GM06990 (cell line): ENCODE data around the gene CWC22.
A peak's percentile ranks its signal among the peaks of the same experiment; 100 is the strongest.
"Not testable (repeated sequence)": the region's sequence is repeated elsewhere in the genome, so short reads cannot be mapped to it uniquely, and the experiment has no call there.

Source experiments
- DNase-seq: peaks from one replicate; pipeline ENCODE4 v3.0.0-alpha.2; 2011; ENCODE audit not compliant: insufficient read length; ENCODE audit errors: extremely low read depth
- H3K27me3 ChIP-seq: replicated peaks from 2 replicates; pipeline ENCODE4 v1.6.0; 2011; ENCODE audit warnings: low read length; ENCODE audit not compliant: control insufficient read depth, insufficient read depth
- H3K36me3 ChIP-seq: 2 replicates; pipeline ENCODE4 v1.5.1; 2011; ENCODE audit warnings: low read length; ENCODE audit not compliant: control insufficient read depth, insufficient read depth
- H3K4me3 ChIP-seq: replicated peaks from 2 replicates; pipeline ENCODE4 v1.5.1; 2011; ENCODE audit warnings: low read depth, mild to moderate bottlenecking, control low read depth, low read length
- CTCF ChIP-seq: IDR thresholded peaks from 2 replicates; pipeline ENCODE4 v1.5.1; 2011; ENCODE audit warnings: low read length, control low read depth, mild to moderate bottlenecking, inconsistent platforms; ENCODE audit not compliant: insufficient read depth, poor library complexity, severe bottlenecking

Gene CWC22

GRCh38 chr2:180006781-180007579 lies at the start of gene CWC22:
Gene CWC22, minus strand, starts transcription at chr2:180007297. Its CDS starts 13,956 bp downstream, at chr2:179993341.
- no peaks in the 10 kb centered on the region for H3K27me3 ChIP-seq
- no peaks in the 10 kb centered on the region; the same call in 1 of the 2 replicates for H3K36me3 ChIP-seq
- TF ChIP-seq CTCF = no peak
- peak; percentile 79 for DNase-seq
- H3K4me3 ChIP-seq = peak within 1 kb of the TSS; percentile 98

- Histone ChIP-seq H3K4me3 (no peak overlapping the region), H3K27me3 (no peaks in the 10 kb centered on the region), H3K36me3 (no peaks in the 10 kb centered on the region)
- no peak for DNase-seq
- TF ChIP-seq CTCF = no peak
These were observed 49.4 kb upstream of the CWC22 start for GRCh38 chr2:180056367-180057118.

- H3K36me3 ChIP-seq, DNase-seq: not testable (repeated sequence)
These were observed 47.5 kb upstream of the CWC22 start for GRCh38 chr2:180054576-180054975.

GRCh38 chr2:180050246-180050645 lies 43.1 kb upstream of the CWC22 start:
- H3K4me3 ChIP-seq = no peak overlapping the region
- no peak for TF ChIP-seq CTCF
- no peak for DNase-seq
- no peaks in the 10 kb centered on the region for H3K36me3 ChIP-seq
- no peaks in the 10 kb centered on the region for H3K27me3 ChIP-seq

More at GRCh38 chr2:180054576-180054975, 47.5 kb upstream of the CWC22 start:
- H3K4me3 ChIP-seq, H3K27me3 ChIP-seq: not testable (repeated sequence)

- H3K4me3 ChIP-seq = no peak overlapping the region
- H3K27me3 ChIP-seq = no peaks in the 10 kb centered on the region
- DNase-seq = no peak
- no peaks in the 10 kb centered on the region for H3K36me3 ChIP-seq
- TF ChIP-seq CTCF = no peak
These were observed 41.2 kb upstream of the CWC22 start for GRCh38 chr2:180048251-180048650.

GRCh38 chr2:180046776-180047175 lies 39.7 kb upstream of the CWC22 start:
- TF ChIP-seq CTCF = no peak
- Histone ChIP-seq H3K27me3 (no peaks in the 10 kb centered on the region), H3K4me3 (no peak overlapping the region), H3K36me3 (no peaks in the 10 kb centered on the region)
- DNase-seq = no peak
